Measurements from ENCODE around the gene IQCH.

The IQCH gene

GRCh38 chr15:67481680-67482079 is 227.1 kb downstream of the IQCH start:
- TF ChIP-seq PKNOX1 (IDR thresholded peaks at IDR 0.05) (no peak), SP1 (IDR thresholded peaks at IDR 0.05) (no peak), ELF4 (IDR thresholded peaks at IDR 0.05) (no peak), FOXA1 (IDR thresholded peaks at IDR 0.05) (no peak), SUZ12 (IDR thresholded peaks at IDR 0.05) (no peak), L3MBTL2 (conservative IDR thresholded peaks at IDR 0.05) (no peak)
- POLR2A ChIA-PET, result no interaction called here
- CTCF ChIA-PET, result no interaction called here
- no peak for DNase-seq (ENCODE audit: extremely low spot score)

- CTCF ChIA-PET, result interaction anchor here (0.7 kb wide), 1 partner anchor 530 kb away, joined by 3 read pairs; no protein-coding TSS in a partner anchor
- POLR2A ChIA-PET, result interaction anchor here (1.1 kb wide), 1 partner anchor 26 kb away, joined by 3 read pairs; no protein-coding TSS in a partner anchor
Measured at GRCh38 chr15:67495585-67495984, 241.0 kb downstream of the IQCH start.

GRCh38 chr15:67501177-67501835 is 246.7 kb downstream of the IQCH start:
- CTCF ChIA-PET, result interaction anchor here (0.6 to 1.2 kb wide), 3 partner anchors 14 to 268 kb away, joined by 3 read pairs; partner anchors contain the start of gene C15orf61
- POLR2A ChIA-PET, result interaction anchor here (1.0 kb wide), 1 partner anchor 323 kb away, joined by 4 read pairs; no protein-coding TSS in a partner anchor
- no peak for DNase-seq (ENCODE audit: extremely low spot score)
- no peak for TF ChIP-seq CTBP1 (IDR thresholded peaks at IDR 0.05; ENCODE audit: borderline replicate concordance)
- TF ChIP-seq NFRKB (IDR thresholded peaks at IDR 0.05), result no peak
- TF ChIP-seq ARNT (IDR thresholded peaks at IDR 0.05), result no peak
- TF ChIP-seq PKNOX1 (IDR thresholded peaks at IDR 0.05), result no peak
- TF ChIP-seq L3MBTL2 (conservative IDR thresholded peaks at IDR 0.05), result no peak
- TF ChIP-seq TARDBP (IDR thresholded peaks at IDR 0.05), result no peak
- TF ChIP-seq SUZ12 (IDR thresholded peaks at IDR 0.05), result no peak
- no peak for TF ChIP-seq BHLHE40 (IDR thresholded peaks at IDR 0.05; ENCODE audit: borderline replicate concordance)
- no peak for TF ChIP-seq FOXM1 (IDR thresholded peaks at IDR 0.05; ENCODE audit: borderline replicate concordance)
- no peak for TF ChIP-seq FOXA1 (IDR thresholded peaks at IDR 0.05)
- TF ChIP-seq SP1 (IDR thresholded peaks at IDR 0.05), result no peak

More at GRCh38 chr15:67495585-67495984, 241.0 kb downstream of the IQCH start:
- no peak for DNase-seq (ENCODE audit: extremely low spot score)
- TF ChIP-seq SUZ12 (IDR thresholded peaks at IDR 0.05) (no peak), TARDBP (IDR thresholded peaks at IDR 0.05) (no peak), SP1 (IDR thresholded peaks at IDR 0.05) (no peak), ARNT (IDR thresholded peaks at IDR 0.05) (no peak), FOXA1 (IDR thresholded peaks at IDR 0.05) (no peak), ZNF384 (IDR thresholded peaks at IDR 0.05) (no peak), BHLHE40 (IDR thresholded peaks at IDR 0.05; ENCODE audit: borderline replicate concordance) (no peak), FOXM1 (IDR thresholded peaks at IDR 0.05; ENCODE audit: borderline replicate concordance) (no peak), CTBP1 (IDR thresholded peaks at IDR 0.05; ENCODE audit: borderline replicate concordance) (no peak), HDGF (IDR thresholded peaks at IDR 0.05; ENCODE audit: borderline replicate concordance) (no peak), L3MBTL2 (conservative IDR thresholded peaks at IDR 0.05) (no peak), LEF1 (IDR thresholded peaks at IDR 0.05; ENCODE audit: borderline replicate concordance) (no peak), PKNOX1 (IDR thresholded peaks at IDR 0.05) (no peak), ELF4 (IDR thresholded peaks at IDR 0.05) (no peak)

- CTCF ChIA-PET, result interaction anchor here (1.2 kb wide), 1 partner anchor 14 kb away, joined by 3 read pairs; no protein-coding TSS in a partner anchor
- TF ChIP-seq ZNF384 (IDR thresholded peaks at IDR 0.05) (no peak), SP1 (IDR thresholded peaks at IDR 0.05) (no peak), FOXA1 (IDR thresholded peaks at IDR 0.05) (no peak), NFRKB (IDR thresholded peaks at IDR 0.05) (no peak), SUZ12 (IDR thresholded peaks at IDR 0.05) (no peak), ELF4 (IDR thresholded peaks at IDR 0.05) (no peak), BHLHE40 (IDR thresholded peaks at IDR 0.05; ENCODE audit: borderline replicate concordance) (no peak), ARNT (IDR thresholded peaks at IDR 0.05) (no peak), LEF1 (IDR thresholded peaks at IDR 0.05; ENCODE audit: borderline replicate concordance) (no peak), CTBP1 (IDR thresholded peaks at IDR 0.05; ENCODE audit: borderline replicate concordance) (no peak), HDGF (IDR thresholded peaks at IDR 0.05; ENCODE audit: borderline replicate concordance) (no peak)
- POLR2A ChIA-PET, result interaction anchor here (1.0 kb wide), 1 partner anchor 322 kb away, joined by 4 read pairs; no protein-coding TSS in a partner anchor
Measured at GRCh38 chr15:67501836-67502461, 247.4 kb downstream of the IQCH start.

GRCh38 chr15:67504056-67504455 is 249.5 kb downstream of the IQCH start:
- TF ChIP-seq ELF4 (IDR thresholded peaks at IDR 0.05) (no peak), FOXM1 (IDR thresholded peaks at IDR 0.05; ENCODE audit: borderline replicate concordance) (no peak), PKNOX1 (IDR thresholded peaks at IDR 0.05) (no peak), SUZ12 (IDR thresholded peaks at IDR 0.05) (no peak), HDGF (IDR thresholded peaks at IDR 0.05; ENCODE audit: borderline replicate concordance) (no peak), FOXA1 (IDR thresholded peaks at IDR 0.05) (no peak), FOXK2 (IDR thresholded peaks at IDR 0.05) (no peak), TARDBP (IDR thresholded peaks at IDR 0.05) (no peak), NFRKB (IDR thresholded peaks at IDR 0.05) (no peak), ARNT (IDR thresholded peaks at IDR 0.05) (no peak), LEF1 (IDR thresholded peaks at IDR 0.05; ENCODE audit: borderline replicate concordance) (no peak), L3MBTL2 (conservative IDR thresholded peaks at IDR 0.05) (no peak), ZNF384 (IDR thresholded peaks at IDR 0.05) (no peak), CTBP1 (IDR thresholded peaks at IDR 0.05; ENCODE audit: borderline replicate concordance) (no peak), BHLHE40 (IDR thresholded peaks at IDR 0.05; ENCODE audit: borderline replicate concordance) (no peak), SP1 (IDR thresholded peaks at IDR 0.05) (no peak)
- POLR2A ChIA-PET, result interaction anchor here (1.5 kb wide), 1 partner anchor 17 kb away, joined by 5 read pairs; the partner anchor contains the start of gene C15orf61
- CTCF ChIA-PET, result no interaction called here
- DNase-seq (ENCODE audit: extremely low spot score), result no peak

More at GRCh38 chr15:67501836-67502461, 247.4 kb downstream of the IQCH start:
- DNase-seq (ENCODE audit: extremely low spot score), result no peak
